ENCODE data around the gene PDE11A. TPM values are rescaled to one million over a fixed set of nuclear protein-coding genes. Genes with fewer than 3 reads are reported as not detected.

The PDE11A gene
- total RNA-seq, 2 donors from 2014 or later = 1.5 to 1.9 TPM

DNA sequence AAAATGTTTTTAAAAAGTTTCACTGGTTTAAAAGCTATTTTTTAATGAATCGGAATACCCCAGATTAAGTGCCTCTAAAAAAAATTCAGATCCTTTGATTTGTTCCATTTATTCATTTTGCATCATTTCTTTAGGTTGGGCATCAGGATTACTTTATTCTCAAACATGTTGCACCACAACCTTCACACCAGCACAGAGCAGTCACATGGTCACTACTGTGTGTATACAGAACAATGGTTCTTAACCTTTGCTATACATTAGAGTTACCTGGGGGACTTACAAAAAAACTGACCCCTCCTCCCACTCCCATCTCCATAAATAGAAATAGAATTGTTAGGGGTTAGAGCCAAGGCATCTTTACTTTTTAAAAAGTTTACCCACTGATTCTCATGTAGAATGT lies 461.8 kb downstream of the PDE11A start:
- Histone ChIP-seq H3K27me3 (ENCODE audit: control insufficient read depth, insufficient read depth, low read length, poor library complexity, severe bottlenecking) (no peaks in the 10 kb centered on the region), H3K36me3 (ENCODE audit: control insufficient read depth, insufficient read depth, low read length) (no peaks in the 10 kb centered on the region), H3K4me1 (ENCODE audit: control insufficient read depth, insufficient read depth, low read length) (peaks cover 8% of the 10 kb centered on the region), H3K27ac (ENCODE audit: low read depth, low read length) (no peak overlapping the region), H3K4me3 (ENCODE audit: low read length) (no peak overlapping the region), H3K9ac (ENCODE audit: extremely low read depth, low read length, poor library complexity, severe bottlenecking) (no peak overlapping the region), H3K9me3 (ENCODE audit: control insufficient read depth, low read length) (peaks cover 6% of the 10 kb centered on the region)
- H3K4me1 Mint-ChIP-seq = peaks cover 48% of the 10 kb centered on the region
- H3K9me3 Mint-ChIP-seq = peaks cover 11% of the 10 kb centered on the region
- peaks cover 3% of the 10 kb centered on the region for H3K36me3 Mint-ChIP-seq (ENCODE audit: low read depth)
- WGBS, 2 experiments (ENCODE audit: insufficient coverage in 1 of 2, insufficient read length in 1 of 2) = 88 to 100% methylated on average over 1 of the region's 1 CpG
- H3K27me3 Mint-ChIP-seq (ENCODE audit: insufficient read depth) = peaks cover 2% of the 10 kb centered on the region
- H3K27ac Mint-ChIP-seq = peak overlapping the region; percentile 59
- H3K4me3 Mint-ChIP-seq = no peak overlapping the region
- DNase-seq = no peak
- TF ChIP-seq, protein P1, sequence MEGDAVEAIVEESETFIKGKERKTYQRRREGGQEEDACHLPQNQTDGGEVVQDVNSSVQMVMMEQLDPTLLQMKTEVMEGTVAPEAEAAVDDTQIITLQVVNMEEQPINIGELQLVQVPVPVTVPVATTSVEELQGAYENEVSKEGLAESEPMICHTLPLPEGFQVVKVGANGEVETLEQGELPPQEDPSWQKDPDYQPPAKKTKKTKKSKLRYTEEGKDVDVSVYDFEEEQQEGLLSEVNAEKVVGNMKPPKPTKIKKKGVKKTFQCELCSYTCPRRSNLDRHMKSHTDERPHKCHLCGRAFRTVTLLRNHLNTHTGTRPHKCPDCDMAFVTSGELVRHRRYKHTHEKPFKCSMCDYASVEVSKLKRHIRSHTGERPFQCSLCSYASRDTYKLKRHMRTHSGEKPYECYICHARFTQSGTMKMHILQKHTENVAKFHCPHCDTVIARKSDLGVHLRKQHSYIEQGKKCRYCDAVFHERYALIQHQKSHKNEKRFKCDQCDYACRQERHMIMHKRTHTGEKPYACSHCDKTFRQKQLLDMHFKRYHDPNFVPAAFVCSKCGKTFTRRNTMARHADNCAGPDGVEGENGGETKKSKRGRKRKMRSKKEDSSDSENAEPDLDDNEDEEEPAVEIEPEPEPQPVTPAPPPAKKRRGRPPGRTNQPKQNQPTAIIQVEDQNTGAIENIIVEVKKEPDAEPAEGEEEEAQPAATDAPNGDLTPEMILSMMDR (conservative IDR thresholded peaks at IDR 0.05) = no peak

DNA sequence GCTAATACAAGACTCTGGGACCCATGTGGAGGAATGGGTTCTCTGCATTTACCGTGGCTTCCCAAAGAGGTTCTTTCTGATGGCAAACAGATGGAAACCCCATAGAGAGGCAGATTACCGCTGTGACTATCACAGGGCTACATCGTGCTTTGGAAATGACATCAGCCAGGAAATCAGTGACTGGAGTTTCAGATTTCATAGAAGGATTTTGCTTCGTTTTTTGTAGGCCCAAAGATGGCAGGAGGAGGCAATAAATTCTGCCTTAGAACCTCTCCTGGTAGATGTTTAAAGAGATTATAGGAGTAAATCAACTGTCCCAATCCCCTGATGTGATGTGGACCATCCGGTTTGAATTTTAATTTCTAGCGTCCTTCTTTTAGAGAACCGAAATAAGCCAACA lies 465.9 kb downstream of the PDE11A start:
- Histone ChIP-seq H3K9ac (ENCODE audit: extremely low read depth, low read length, poor library complexity, severe bottlenecking) (no peak overlapping the region), H3K27ac (ENCODE audit: low read depth, low read length) (no peak overlapping the region), H3K4me3 (ENCODE audit: low read length) (no peak overlapping the region), H3K4me1 (ENCODE audit: control insufficient read depth, insufficient read depth, low read length) (peaks cover 12% of the 10 kb centered on the region), H3K36me3 (ENCODE audit: control insufficient read depth, insufficient read depth, low read length) (no peaks in the 10 kb centered on the region), H3K27me3 (ENCODE audit: control insufficient read depth, insufficient read depth, low read length, poor library complexity, severe bottlenecking) (no peaks in the 10 kb centered on the region), H3K9me3 (ENCODE audit: control insufficient read depth, low read length) (peaks cover 6% of the 10 kb centered on the region)
- Mint-ChIP-seq H3K27ac (no peak overlapping the region), H3K4me1 (peaks cover 28% of the 10 kb centered on the region), H3K36me3 (ENCODE audit: low read depth) (peaks cover 3% of the 10 kb centered on the region), H3K9me3 (peaks cover 11% of the 10 kb centered on the region), H3K4me3 (no peak overlapping the region), H3K27me3 (ENCODE audit: insufficient read depth) (peaks cover 2% of the 10 kb centered on the region)
- TF ChIP-seq, protein P1 (conservative IDR thresholded peaks at IDR 0.05) = no peak
- 70 to 74% methylated on average over 6 to 7 of the region's 7 CpGs for WGBS, 2 experiments (ENCODE audit: insufficient coverage in 1 of 2, insufficient read length in 1 of 2)
- DNase-seq = no peak

DNA sequence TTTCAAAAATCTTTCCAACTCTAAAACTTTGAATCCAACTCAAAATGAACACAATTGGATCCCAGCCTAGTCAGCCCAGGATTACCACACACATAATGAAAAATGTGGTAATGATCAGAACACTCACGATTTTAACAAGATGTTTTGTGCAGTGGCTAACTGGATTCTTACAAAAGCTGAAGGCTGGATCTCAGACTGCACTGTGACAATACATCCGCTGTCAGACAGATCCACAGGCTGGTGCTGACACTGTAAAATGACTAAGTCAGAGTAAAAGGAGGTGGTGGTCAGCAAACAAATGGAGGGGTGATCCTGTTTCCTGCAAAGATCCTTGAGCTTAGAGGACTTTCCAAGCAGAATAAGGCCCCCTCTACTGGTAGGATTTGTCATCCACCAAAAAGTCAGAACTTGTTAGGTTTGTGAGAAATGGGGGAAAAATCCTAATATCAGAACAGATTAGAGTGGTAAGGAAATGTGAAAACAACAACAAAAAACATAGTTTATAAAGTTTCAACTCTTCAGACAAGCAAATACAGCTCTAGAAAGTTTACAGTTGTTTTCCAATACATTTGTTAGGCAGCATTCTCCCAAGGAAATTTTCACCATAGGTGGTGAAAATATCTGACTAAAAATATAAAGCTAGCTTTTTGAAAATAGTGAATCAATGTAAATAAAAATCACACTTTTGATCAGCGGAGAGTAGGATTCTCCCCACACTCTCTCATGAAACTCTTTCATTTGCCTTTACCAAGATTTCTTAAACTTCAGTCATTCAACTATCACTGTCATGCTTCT lies 468.1 kb downstream of the PDE11A start:
- H3K9me3 Mint-ChIP-seq = peaks cover 21% of the 10 kb centered on the region
- no peak overlapping the region for H3K4me3 Mint-ChIP-seq
- Histone ChIP-seq H3K36me3 (ENCODE audit: control insufficient read depth, insufficient read depth, low read length) (no peaks in the 10 kb centered on the region), H3K4me1 (ENCODE audit: control insufficient read depth, insufficient read depth, low read length) (peaks cover 4% of the 10 kb centered on the region), H3K27me3 (ENCODE audit: control insufficient read depth, insufficient read depth, low read length, poor library complexity, severe bottlenecking) (no peaks in the 10 kb centered on the region), H3K4me3 (ENCODE audit: low read length) (no peak overlapping the region), H3K9me3 (ENCODE audit: control insufficient read depth, low read length) (peaks cover 7% of the 10 kb centered on the region), H3K27ac (ENCODE audit: low read depth, low read length) (no peak overlapping the region), H3K9ac (ENCODE audit: extremely low read depth, low read length, poor library complexity, severe bottlenecking) (no peak overlapping the region)
- WGBS, 2 experiments (ENCODE audit: insufficient coverage in 1 of 2, insufficient read length in 1 of 2) = 54 to 64% methylated on average over 2 to 3 of the region's 3 CpGs
- H3K27ac Mint-ChIP-seq = peak overlapping the region; percentile 58
- peaks cover 3% of the 10 kb centered on the region for H3K36me3 Mint-ChIP-seq (ENCODE audit: low read depth)
- TF ChIP-seq, protein P1 (conservative IDR thresholded peaks at IDR 0.05) = peak; percentile 88
- peak; percentile 71 for DNase-seq
- peaks cover 12% of the 10 kb centered on the region for H3K4me1 Mint-ChIP-seq
- H3K27me3 Mint-ChIP-seq (ENCODE audit: insufficient read depth) = peaks cover 2% of the 10 kb centered on the region
